Lower leg skin (tissue), 4 donors: ENCODE data around the gene GPX8. TPM values are rescaled to one million over a fixed set of nuclear protein-coding genes. Genes with fewer than 3 reads are reported as not detected.

ENCODE experiments used
- DNase-seq, 2 donors: peaks; one replicate each; pipeline ENCODE4 v3.0.0-alpha.2; 2019; ENCODE audit warnings: low spot score in 2 of 2
- H3K4me3 ChIP-seq: fragments of 200-600 bp; sonication (generic); 2 replicates; pipeline ENCODE4 v1.5.1; 2017; ENCODE audit warnings: mild to moderate bottlenecking, low read depth; ENCODE audit not compliant: poor library complexity, severe bottlenecking
- CTCF ChIP-seq, 3 donors: fragments of 450-650 bp; IDR thresholded peaks; one replicate each; pipeline ENCODE4 v1.5.1; 2016; ENCODE audit warnings: antibody characterized with exemption in 3 of 3, mild to moderate bottlenecking in 3 of 3, moderate library complexity in 2 of 3
- POLR2A ChIP-seq, 2 donors: fragments of 450-650 bp; IDR thresholded peaks; one replicate each; pipeline ENCODE4 v1.6.1; 2016 to 2017; ENCODE audit warnings: antibody characterized with exemption in 2 of 2, mild to moderate bottlenecking in 1 of 2, moderate library complexity in 1 of 2
- WGBS, 2 donors: methylation state at CpG; one replicate each; pipeline ENCODE4 v1.1.5; 2018; 5-methylcytosine and 5-hydroxymethylcytosine counted together
- intact Hi-C: fragments of 100-400 bp; cut with DNase I; formaldehyde crosslinking; loops from one replicate; pipeline ENCODE4 v1.15.0; 2023; ENCODE audit warnings: low total_unique reads
- microRNA counts, 2 donors: library from miRNA; unstranded; fragments of <30 nt; microRNA quantifications; one replicate each; lab custom pipeline; 2016
- microRNA-seq, 2 donors: library from miRNA; unstranded; fragments of <30 nt; microRNA quantifications; one replicate each; pipeline ENCODE4, GENCODE V29; 2016; ENCODE audit warnings: borderline replicate concordance in 2 of 2, borderline number of aligned reads in 1 of 2
- total RNA-seq, 4 donors: library from RNA; depleted of rRNA; stranded (reverse); fragments of >200 nt; gene quantifications; one replicate each; pipeline ENCODE4 v1.1.0, GENCODE V29; 2016

Gene GPX8
- total RNA-seq, 4 donors from 2014 or later = 1.6 to 8.1 (median 4.6) TPM

DNA sequence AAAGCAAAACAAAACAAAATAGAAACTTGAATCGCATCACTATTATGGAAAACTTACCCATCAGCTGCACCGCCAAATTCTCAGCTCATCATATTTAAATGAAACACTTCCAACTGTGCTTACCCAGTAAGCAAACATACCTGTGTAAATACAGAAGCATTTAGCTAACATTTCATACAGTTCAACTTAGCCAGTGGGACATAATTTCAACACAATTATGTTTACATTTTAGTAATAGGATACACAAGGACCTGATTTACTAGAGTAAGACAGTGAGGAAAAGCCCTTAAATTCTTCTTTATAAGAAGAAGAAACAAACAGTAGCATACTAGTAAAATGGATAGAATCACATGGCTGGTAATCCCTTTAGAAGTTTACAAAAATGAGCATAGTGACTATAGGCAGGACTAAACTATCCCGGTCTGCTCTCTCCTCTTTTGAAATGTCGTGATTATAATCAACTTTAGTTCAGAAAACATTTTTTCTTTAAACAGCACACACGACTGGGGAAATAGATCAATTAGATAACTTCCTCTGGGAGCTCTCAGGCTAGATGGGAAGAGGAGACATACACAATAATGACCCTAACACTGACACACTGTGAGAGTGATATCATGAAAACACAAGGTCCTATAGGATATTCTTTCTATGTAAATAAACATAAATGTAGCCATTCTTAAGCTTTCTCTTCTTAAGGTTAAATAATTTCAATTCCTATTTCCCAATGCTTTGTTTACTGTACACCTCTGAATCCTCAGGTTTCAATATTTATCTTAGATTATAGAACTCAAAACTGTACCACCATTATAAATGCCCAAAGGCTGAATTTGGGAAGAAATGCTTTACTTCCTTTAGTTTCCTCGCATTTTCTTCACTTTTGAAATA, 28.9 kb downstream of the GPX8 start:
- intact Hi-C loops = no loop called here
- WGBS, 2 donors = 65 to 67% methylated on average over 6 of the region's 6 CpGs
- H3K4me3 ChIP-seq = no peak overlapping the region
- DNase-seq = no peak
- TF ChIP-seq CTCF (IDR thresholded peaks at IDR 0.05) (no peak), POLR2A (IDR thresholded peaks at IDR 0.05) (no peak)

GRCh38 chr5:55191165-55191564, 31.2 kb downstream of the GPX8 start:
- no peak for TF ChIP-seq POLR2A (IDR thresholded peaks at IDR 0.05)
- no peak for TF ChIP-seq CTCF (IDR thresholded peaks at IDR 0.05)
- intact Hi-C loops = no loop called here
- WGBS, 2 donors = 83% methylated on average over 2 of the region's 2 CpGs
- H3K4me3 ChIP-seq = no peak overlapping the region
- DNase-seq = no peak

- no peak overlapping the region for H3K4me3 ChIP-seq
- intact Hi-C loops = no loop called here
- DNase-seq = no peak
- WGBS, 2 donors = 38 to 54% methylated on average over 2 of the region's 2 CpGs
- TF ChIP-seq POLR2A (IDR thresholded peaks at IDR 0.05) (no peak), CTCF (IDR thresholded peaks at IDR 0.05) (no peak)
These were observed 45.0 kb downstream of the GPX8 start for GRCh38 chr5:55205001-55205400.

GRCh38 chr5:55211184-55211874, 51.4 kb downstream of the GPX8 start:
- intact Hi-C loops = no loop called here
- TF ChIP-seq POLR2A (IDR thresholded peaks at IDR 0.05) (no peak), CTCF (IDR thresholded peaks at IDR 0.05) (no peak)
- 69 to 86% methylated on average over 2 of the region's 2 CpGs for WGBS, 2 donors
- H3K4me3 ChIP-seq = no peak overlapping the region
- no peak for DNase-seq

MicroRNAs encoded within 50 kb of the gene (microRNA counts, 767-probe panel; counts per million panel counts)
- microRNA hsa-miR-449a (lab: Ali Mortazavi, UCI) (0 to 358 counts per million in 2 donors), microRNA hsa-miR-449b-5p (lab: Ali Mortazavi, UCI) (0 to 358 counts per million in 2 donors), microRNA hsa-miR-449c-5p (lab: Ali Mortazavi, UCI) (0 to 358 counts per million in 2 donors)

Small RNA genes lying within 50 kb of the gene (microRNA-seq; reads per million reads assigned to microRNA genes)
- gene MIR449A (6.2 to 9.5 reads per million in 2 donors), gene MIR449B (0 to 0.68 reads per million in 2 donors), gene MIR449C (0 to 0.57 reads per million in 2 donors)

Other genes starting within 250 kb of the GPX8 start
- not detected for gene ESM1, start 174.6 kb upstream of the GPX8 start, total RNA-seq
- gene GZMK, start 135.9 kb upstream of the GPX8 start, total RNA-seq = under 1 TPM in 2 of 4 donors, not detected in 2; 0.93 to 0.97 TPM
- 1 to 10 TPM in 1 of 4 donors, not detected in 3; 1.7 TPM for gene GZMA, start 57.5 kb upstream of the GPX8 start, total RNA-seq
- gene CDC20B, start 13.0 kb downstream of the GPX8 start, total RNA-seq = not detected
- not detected for gene MCIDAS, start 67.1 kb downstream of the GPX8 start, total RNA-seq
- 1 to 10 TPM; 1.3 to 6.2 (median 3.9) TPM for gene CCNO, start 73.4 kb downstream of the GPX8 start, total RNA-seq
- 10 to 100 TPM; 24.2 to 27.9 (median 25.4) TPM for gene DHX29, start 147.5 kb downstream of the GPX8 start, total RNA-seq
- gene MTREX, start 147.8 kb downstream of the GPX8 start, total RNA-seq = 10 to 100 TPM; 50.7 to 68.3 (median 64.1) TPM